HG03442 (cell line): Measurements from ENCODE around the gene RUFY2.
"Not testable (repeated sequence)": the region's sequence is repeated elsewhere in the genome, so short reads cannot be mapped to it uniquely, and the experiment has no call there.

Source experiments
- ATAC-seq: cut with Tn5 transposase; IDR thresholded peaks from one replicate; pipeline ENCODE4 v1.9.1; 2021; ENCODE audit warnings: mild to moderate bottlenecking, moderate library complexity; ENCODE audit not compliant: unreplicated experiment

Gene RUFY2

DNA sequence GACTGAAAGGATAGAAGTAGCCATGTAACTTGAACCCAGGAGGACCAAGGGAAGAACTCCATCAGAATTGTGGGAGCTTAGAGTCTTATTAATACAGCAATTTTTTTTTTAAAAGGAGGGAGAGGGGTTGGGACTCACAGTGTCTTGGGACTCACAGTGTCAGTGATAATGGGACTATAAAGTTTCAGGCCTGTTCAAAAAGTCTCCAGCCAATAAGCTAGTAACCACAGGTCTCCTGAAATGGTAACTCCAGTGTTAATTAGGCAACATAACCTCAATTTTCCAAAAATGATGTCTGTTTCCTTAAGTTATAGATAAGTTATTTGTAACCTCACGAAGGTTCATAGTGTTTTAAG is 77.6 kb downstream of the RUFY2 start:
- no peak for ATAC-seq

DNA sequence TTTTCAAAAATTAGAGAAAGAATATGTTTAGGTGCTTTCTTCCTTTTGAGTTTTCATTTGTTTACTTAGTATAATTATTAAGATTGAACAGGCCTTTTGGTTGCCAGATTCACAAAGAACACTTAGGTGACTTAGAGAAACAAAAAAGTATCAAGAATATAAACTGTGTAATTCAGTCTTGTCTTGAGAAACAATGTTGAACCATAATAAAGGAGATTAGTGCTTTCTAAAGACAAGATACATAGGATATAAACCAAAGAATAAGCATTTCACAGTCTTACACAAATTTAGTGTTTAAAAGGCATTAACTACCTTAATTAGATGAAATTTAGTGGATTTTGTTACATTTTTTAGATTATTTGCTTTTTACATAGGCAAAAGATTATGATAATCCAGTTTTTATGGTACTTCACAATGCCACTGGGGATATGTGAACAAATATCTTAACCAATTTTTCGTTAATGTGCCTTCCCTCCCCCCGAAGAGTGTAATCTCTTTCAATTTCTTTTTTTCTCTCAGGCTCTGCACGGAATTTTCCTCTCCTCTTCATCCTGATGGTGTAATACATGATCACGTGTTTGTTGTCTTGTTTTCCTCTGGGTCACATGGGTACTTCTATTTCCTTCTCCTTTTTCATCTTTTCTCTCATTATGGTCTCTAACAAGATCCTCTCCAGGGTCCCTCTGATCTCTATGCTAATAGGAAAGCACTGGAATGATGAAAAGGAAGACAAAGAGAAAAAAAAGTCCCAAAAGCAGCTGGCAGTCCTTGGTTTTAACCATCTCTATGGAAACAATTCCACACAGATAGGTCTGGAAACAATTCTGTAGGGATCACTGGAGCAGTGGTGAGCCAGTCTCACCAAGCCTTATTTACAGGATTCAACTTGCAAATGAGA is 78.9 kb downstream of the RUFY2 start:
- no peak for ATAC-seq

DNA sequence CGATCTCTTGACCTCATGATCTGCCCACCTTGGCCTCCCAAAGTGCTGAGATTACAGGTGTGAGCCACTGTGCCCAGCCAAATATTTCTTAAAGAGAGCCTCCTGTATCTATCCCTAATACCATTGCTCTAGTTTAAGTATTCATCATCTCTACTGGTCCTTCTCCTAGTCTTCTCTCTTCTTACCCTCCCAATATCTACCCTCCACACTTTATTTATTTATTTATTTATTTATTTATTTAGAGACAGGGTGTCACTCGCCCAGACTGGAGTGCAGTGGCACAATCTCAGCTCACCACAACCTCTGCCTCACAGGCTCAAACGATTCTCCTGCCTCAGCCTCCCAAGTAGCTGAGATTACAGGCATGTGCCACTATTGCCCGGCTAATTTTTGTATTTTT is 82.7 kb downstream of the RUFY2 start:
- ATAC-seq = not testable (repeated sequence)

DNA sequence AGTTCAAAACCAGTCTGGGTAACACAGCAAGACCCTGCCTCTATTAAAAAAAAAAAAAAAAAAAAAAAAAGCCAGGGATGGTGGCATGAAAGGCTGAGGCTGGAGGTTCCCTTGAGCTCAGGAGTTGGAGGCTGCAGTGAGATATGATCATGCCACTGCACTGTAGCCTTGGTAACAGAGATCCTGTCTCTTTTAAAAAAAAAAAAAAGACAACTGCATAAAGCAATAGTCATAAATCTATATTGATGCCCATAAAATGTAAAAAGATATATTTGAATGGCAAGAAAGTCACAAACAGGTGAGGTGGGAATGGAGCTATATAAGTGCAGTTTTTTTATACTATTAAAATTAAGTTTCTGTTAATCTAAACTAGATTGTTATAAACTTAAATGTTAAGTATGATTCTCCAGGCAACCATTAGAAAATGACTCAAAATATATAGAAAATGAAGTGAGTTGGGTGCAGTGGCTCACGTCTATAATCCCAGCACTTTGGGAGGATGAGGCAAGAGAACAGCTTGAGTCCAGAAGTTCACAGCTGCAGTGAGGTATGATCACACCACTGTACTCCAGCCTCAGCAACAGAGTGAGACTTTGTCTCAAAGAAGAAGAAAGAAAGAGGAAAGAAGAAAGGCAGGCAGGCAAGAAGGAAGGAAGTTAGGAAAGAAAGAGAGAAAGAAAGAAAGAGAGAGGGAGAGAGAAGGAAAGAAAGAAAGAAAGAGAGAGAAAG is 88.6 kb downstream of the RUFY2 start:
- ATAC-seq = no peak

DNA sequence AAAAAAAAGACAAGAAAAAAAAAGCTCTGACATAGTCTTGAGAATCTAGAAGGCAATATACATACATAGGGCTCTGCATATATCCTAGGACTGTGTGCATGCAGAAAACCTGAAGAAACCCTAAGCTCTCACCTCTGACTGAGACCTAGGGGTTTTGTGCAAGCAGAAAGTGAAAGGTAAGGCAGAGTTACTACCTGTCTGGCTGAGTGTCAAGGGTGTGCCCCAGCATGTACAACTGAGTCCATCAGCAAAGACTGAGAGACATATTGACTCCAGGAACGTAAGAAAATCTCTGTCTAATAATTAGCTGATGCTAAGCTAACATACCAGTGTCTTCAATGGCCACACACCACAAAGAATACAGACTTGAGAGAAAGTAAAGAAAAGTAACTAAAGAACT is 91.5 kb downstream of the RUFY2 start:
- no peak for ATAC-seq

DNA sequence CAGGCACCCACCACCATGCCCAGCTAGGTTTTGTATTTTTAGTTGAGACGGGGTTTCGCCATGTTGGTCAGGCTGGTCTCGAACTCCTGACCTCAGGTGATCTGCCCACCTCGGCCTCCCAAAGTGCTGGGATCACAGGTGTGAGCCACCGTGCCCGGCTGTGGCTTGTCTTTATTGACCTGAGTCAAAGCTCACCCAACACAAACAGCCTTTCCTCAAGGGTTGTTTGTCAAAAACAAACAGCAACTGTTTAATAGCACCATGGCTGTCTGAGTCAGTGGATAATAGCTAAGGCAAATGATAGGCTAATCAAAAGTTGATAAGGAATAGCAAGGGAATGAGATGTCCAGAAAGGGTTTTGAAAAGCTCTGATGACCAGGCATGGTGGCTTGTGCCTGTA is 92.1 kb downstream of the RUFY2 start:
- not testable (repeated sequence) for ATAC-seq

DNA sequence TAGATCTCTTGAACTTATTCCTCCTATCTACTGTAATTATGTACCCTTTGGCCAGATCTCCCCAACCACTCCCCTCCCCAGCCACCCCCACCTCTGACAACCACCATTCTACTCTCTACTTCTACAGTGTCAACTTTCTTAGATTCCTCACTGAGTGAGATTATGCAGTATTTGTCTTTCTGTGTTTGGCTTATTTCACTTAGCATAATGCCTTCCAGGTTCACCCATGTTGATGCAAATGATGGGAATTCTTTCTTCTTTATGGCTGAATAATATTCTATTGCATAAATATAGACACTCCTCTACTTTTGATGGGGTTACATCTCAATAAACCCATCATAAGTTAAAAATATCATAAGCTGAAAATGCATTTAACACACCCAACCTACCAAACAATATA is 96.5 kb downstream of the RUFY2 start:
- ATAC-seq = no peak

DNA sequence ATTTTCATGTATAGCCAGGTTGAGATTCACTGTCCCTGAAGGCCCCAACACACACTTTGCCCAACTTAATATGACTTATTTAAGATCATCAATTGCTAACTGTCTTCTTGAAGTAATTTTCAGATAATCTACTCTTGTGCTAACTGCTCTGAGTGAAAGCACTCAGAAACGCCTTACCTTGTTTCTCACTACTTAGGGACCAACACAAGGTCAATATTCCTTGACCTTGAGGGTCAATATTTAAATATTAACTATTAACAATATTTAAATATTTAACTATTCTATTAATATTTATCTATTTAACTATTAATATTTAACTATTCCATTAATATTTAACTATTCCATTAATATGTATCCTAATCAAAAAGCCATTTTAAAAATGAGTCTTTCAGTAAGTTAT is 101.2 kb downstream of the RUFY2 start:
- ATAC-seq = no peak

DNA sequence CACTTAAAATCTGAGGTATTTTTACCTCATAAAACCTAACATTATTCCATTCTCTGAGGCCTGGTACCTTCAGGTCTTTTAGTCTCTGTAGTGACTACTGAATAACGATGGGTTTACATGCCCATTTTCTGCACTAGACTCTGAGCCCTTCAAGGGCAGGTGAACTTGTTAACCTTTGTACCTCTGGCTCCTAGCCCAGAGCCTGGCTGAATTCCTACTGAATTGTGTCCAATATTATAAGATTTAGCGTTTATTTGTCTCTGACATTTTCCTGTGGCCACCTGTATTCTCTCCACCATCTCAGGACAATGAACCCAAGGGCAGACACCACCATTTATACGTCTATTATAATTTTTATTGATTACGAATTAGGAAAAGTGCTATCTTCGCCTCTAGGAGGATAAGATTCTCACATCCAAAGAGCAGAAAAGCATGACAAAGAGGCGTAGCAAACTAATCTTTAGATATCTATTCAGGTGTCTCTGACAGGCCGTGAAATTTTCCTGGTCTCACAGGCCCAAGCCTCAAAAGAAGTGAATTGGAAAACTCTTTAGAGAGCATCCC is 103.1 kb downstream of the RUFY2 start:
- ATAC-seq = no peak

DNA sequence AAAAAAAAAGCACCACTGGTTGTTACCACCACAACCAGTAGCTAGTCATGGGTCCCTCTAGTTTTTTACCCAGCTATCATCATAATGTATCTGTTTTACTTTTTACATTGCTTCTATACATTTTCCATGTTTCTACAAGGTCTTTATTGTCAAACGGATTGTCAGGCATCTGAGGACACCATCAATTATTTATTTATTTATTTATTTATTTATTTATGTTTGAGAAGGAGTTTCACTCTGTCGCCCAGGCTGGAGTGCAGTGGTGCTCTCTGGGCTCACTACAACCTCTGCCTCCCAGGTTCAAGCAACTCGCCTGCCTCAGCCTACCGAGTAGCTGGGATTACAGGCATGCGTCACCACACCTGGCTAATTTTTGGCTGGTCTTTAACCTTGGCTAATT is 104.2 kb downstream of the RUFY2 start:
- no peak for ATAC-seq

DNA sequence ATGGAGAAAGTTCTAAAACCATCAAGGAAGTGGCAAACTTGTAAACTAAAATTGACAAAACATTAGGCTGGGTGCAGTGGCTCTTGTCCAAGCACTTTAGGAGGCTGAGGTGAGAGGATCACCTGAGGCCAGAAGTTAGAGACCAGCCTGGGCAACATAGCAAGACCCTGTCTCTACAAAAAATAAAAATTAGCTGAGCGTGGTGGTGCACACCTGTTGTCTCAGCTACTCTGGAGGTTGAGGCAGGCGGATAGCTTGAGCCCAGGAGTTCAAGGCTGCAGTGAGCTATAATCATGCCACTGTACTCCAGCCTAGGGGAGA is 104.6 kb downstream of the RUFY2 start:
- ATAC-seq = no peak

DNA sequence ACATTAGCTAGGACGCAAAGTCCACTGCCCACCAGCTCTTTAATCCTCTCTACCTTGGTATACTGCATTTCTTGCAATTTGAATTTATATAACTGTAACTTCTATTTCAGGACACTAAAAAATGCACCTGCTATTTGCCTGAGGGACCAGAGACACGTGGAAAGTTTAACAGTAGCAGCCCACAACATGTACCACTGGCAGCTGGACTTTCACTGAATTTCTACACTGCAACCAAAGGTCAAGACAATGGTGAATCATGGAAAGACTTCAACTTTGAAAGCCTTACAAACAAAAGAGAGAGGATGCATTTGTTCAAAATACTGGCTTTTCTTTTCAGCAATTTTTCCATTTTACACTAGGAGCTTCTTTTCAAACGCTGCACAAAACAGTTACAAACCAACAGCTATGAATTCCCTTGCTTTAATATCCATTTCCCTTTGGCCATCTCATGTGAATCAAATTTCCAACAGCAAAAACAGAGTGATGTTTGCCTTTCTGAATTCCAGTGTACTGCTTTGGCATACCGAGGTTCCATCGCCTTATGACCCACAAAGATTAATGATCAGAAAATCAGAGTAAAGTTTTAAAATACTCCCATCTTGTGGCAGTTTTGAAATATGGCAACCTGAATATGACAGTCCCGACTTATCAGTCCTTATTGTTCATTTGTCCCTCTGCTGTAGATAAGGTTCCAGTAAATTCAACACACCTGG is 105.1 kb downstream of the RUFY2 start:
- ATAC-seq = peak; percentile 60

DNA sequence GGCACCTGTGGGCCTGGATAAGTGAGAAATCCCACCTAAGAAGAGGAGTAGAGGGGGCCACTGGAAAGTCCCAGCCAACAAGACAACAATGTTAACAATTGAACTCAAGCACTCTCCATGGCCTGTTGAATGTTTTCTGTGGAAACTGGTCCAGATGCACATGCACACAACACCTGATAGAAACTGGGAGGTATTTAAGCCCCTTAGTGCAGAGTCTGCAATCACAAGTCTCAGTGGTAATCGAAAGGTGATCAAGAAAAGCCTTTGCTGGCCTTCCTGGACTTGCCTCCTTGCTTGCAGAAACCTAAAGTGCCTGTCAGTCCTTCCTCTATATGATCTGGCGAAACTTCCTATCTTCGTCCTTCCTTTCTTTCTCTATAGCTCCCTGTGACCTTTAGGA is 105.8 kb downstream of the RUFY2 start:
- no peak for ATAC-seq

DNA sequence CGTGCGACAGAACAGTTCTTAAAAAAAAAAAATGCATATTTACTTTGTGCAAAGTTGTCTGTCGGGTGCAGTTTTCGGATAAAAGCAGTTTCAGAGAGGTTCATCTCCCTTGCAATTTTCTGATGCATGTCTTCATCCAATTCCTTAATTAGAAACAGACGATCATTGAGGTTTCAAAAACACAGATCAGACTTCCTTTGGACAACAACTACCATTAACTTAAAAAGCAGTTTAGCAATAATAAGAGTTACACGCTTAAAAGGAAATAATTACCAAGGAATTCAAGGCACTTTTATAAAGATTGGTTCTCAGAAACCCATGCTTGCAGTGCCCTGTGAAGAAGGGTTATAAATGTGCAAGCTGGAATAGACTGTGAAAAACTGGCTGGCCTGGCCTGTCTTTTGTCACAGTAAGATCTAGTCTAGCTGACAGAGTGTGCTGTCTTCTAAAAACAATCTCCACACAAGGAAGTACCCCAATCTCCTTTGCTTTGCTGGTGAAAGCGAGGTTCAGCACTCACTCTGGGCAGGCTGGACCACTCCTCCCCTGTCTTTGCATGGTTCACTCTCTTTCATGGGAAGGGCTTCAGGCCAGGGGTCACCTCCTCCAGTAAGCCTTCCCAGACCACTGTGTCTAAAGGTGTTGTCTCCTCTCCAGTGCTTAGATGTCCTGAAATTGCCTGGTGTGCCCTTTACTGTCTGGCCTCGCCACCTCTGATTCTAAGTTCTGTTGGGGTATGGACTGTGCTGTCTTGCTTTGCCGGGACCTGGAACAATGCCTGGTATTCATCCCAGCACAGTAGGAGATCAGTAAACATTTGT is 110.0 kb downstream of the RUFY2 start:
- ATAC-seq = no peak
